Neural cell (in vitro differentiated cells): ENCODE data around the gene TRMT10B. TPM values are rescaled to one million over a fixed set of nuclear protein-coding genes. Genes with fewer than 3 reads are reported as not detected.

Experiments used
- H2AFZ ChIP-seq: fragments of 200-600, 300-800 bp; sonication (generic), shearing (Covaris generic); 2 replicates; pipeline ENCODE4 v1.6.0; 2014; ENCODE audit warnings: low read depth, mild to moderate bottlenecking, antibody characterized with exemption, low read length, moderate library complexity
- H3F3A ChIP-seq: fragments of 200-600 bp; shearing (Covaris generic); 2 replicates; pipeline ENCODE4 v1.6.1; 2016; ENCODE audit warnings: mild to moderate bottlenecking, moderate library complexity, mixed read lengths, antibody characterized with exemption, low read length; ENCODE audit not compliant: insufficient read depth, poor library complexity, severe bottlenecking
- H3K27ac ChIP-seq: fragments of 200-600, 300-800 bp; sonication (generic), shearing (Covaris generic); 2 replicates; pipeline ENCODE4 v1.5.1; 2014; ENCODE audit warnings: mild to moderate bottlenecking, low read length, moderate library complexity
- H3K27me3 ChIP-seq: fragments of 300-800, 200-600 bp; sonication (generic), shearing (Covaris generic); 2 replicates; pipeline ENCODE4 v1.6.0; 2014; ENCODE audit warnings: mild to moderate bottlenecking, low read depth, low read length, moderate library complexity; ENCODE audit not compliant: insufficient read depth
- H3K36me3 ChIP-seq: fragments of 300-800, 200-600 bp; sonication (generic), shearing (Covaris generic); 2 replicates; pipeline ENCODE4 v1.5.1; 2014; ENCODE audit warnings: mild to moderate bottlenecking, antibody characterized with exemption, low read length, moderate library complexity; ENCODE audit not compliant: insufficient read depth
- H3K4me2 ChIP-seq: fragments of 300-800, 200-600 bp; sonication (generic), shearing (Covaris generic); 2 replicates; pipeline ENCODE4 v1.6.0; 2014; ENCODE audit warnings: mild to moderate bottlenecking, low read length
- H3K4me3 ChIP-seq: fragments of 300-800, 200-600 bp; sonication (generic), shearing (Covaris generic); 2 replicates; pipeline ENCODE4 v1.5.1; 2014; ENCODE audit warnings: mild to moderate bottlenecking, low read length, moderate library complexity
- H3K79me2 ChIP-seq: fragments of 200-600 bp; shearing (Covaris generic); replicated peaks from 2 replicates; pipeline ENCODE4 v1.6.0; 2014; ENCODE audit warnings: mild to moderate bottlenecking, low read length, moderate library complexity; ENCODE audit not compliant: insufficient read depth
- H3K9ac ChIP-seq: fragments of 300-800, 200-600 bp; sonication (generic), shearing (Covaris generic); 2 replicates; pipeline ENCODE4 v1.6.1; 2016; ENCODE audit warnings: mild to moderate bottlenecking, low read length, mixed read lengths
- H3K9me2 ChIP-seq: fragments of 200-600 bp; shearing (Covaris generic); 2 replicates; pipeline ENCODE4 v1.6.1; 2016; ENCODE audit warnings: mild to moderate bottlenecking, low read length, mixed read lengths; ENCODE audit not compliant: insufficient read depth
- H3K9me3 ChIP-seq: fragments of 200-600, 300-800 bp; sonication (generic), shearing (Covaris generic); 2 replicates; pipeline ENCODE4 v1.6.1; 2016; ENCODE audit warnings: mild to moderate bottlenecking, mixed run types, low read length, moderate library complexity, mixed read lengths
- H4K20me1 ChIP-seq: fragments of 200-600 bp; shearing (Covaris generic); 2 replicates; pipeline ENCODE4 v1.6.1; 2016; ENCODE audit warnings: mild to moderate bottlenecking, mixed run types; ENCODE audit not compliant: insufficient read depth
- EP300 ChIP-seq: fragments of 450-650 bp; conservative IDR thresholded peaks from 2 replicates; pipeline ENCODE4 v1.6.1; 2014; ENCODE audit warnings: antibody characterized with exemption, mild to moderate bottlenecking, moderate library complexity; ENCODE audit not compliant: poor library complexity, severe bottlenecking
- EZH2 ChIP-seq: fragments of 200-600, 300-800 bp; shearing (Covaris generic), sonication (generic); IDR thresholded peaks from 2 replicates; pipeline ENCODE4 v1.6.1; 2014; ENCODE audit warnings: antibody characterized with exemption, low read length, borderline replicate concordance, mild to moderate bottlenecking; ENCODE audit not compliant: insufficient read depth, poor library complexity, severe bottlenecking
- MXI1 ChIP-seq: fragments of 450-650 bp; conservative IDR thresholded peaks from 2 replicates; pipeline ENCODE4 v1.6.1; 2014; ENCODE audit warnings: antibody characterized with exemption, mild to moderate bottlenecking; ENCODE audit not compliant: poor library complexity, severe bottlenecking
- POLR2AphosphoS5 ChIP-seq: IDR thresholded peaks from 2 replicates; pipeline ENCODE4 v1.6.1; 2012
- RAD21 ChIP-seq: fragments of 450-650 bp; conservative IDR thresholded peaks from 2 replicates; pipeline ENCODE4 v1.6.1; 2014; ENCODE audit warnings: antibody characterized with exemption, mild to moderate bottlenecking, moderate library complexity
- SMC3 ChIP-seq: fragments of 450-650 bp; conservative IDR thresholded peaks from 2 replicates; pipeline ENCODE4 v1.6.1; 2014; ENCODE audit warnings: antibody characterized with exemption, mild to moderate bottlenecking, moderate library complexity; ENCODE audit not compliant: poor library complexity
- TAF1 ChIP-seq: IDR thresholded peaks from 2 replicates; pipeline ENCODE4 v1.6.1; 2012; ENCODE audit warnings: low read depth
- polyA plus RNA-seq: library from polyadenylated mRNA; depleted of rRNA; stranded (reverse); fragments of >200 nt; gene quantifications from 2 replicates; pipeline ENCODE4 v1.2.3, GENCODE V29; 2014
- TF ChIP-seq, protein P1 (sequence below): fragments of 450-650 bp; IDR thresholded peaks from 2 replicates; pipeline ENCODE4 v1.5.1; 2014; ENCODE audit warnings: antibody characterized with exemption, mild to moderate bottlenecking, moderate library complexity; ENCODE audit not compliant: poor library complexity, severe bottlenecking
- TF ChIP-seq, protein P2 (sequence below): IDR thresholded peaks from 2 replicates; pipeline ENCODE4 v1.6.1; 2012; ENCODE audit warnings: borderline replicate concordance

TRMT10B gene
- polyA plus RNA-seq, 1 donor from 2014 or later, result 11.2 TPM

DNA sequence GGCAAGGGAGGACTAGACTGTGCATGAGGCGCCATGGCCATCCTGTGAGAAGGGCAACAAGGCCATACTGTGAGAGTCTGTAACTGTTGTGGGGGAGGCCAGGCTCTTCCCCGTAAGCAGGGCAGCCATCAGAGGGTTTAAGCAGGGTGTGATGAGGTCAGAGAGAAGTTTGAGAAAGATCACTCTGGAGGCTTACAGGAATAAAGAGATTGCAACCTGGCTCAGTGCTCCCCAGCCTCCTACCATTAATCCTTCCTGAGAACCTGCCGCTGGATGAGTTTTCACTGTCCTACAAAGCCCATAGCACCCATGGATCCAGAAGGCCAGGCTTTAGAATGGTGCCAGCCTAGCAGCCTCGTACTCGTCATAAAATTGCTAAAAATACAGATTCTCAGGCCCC is 14.4 kb upstream of the TRMT10B start:
- Histone ChIP-seq H2AFZ (no peak overlapping the region), H4K20me1 (no peaks in the 10 kb centered on the region), H3K9ac (no peak overlapping the region), H3K27ac (no peak overlapping the region), H3K27me3 (no peaks in the 10 kb centered on the region), H3K4me3 (no peak overlapping the region), H3K36me3 (no peaks in the 10 kb centered on the region), H3K79me2 (no peaks in the 10 kb centered on the region), H3K9me3 (no peaks in the 10 kb centered on the region), H3K9me2 (no peaks in the 10 kb centered on the region), H3K4me2 (no peak overlapping the region), H3F3A (no peaks in the 10 kb centered on the region)
- TF ChIP-seq MXI1 (no peak), POLR2AphosphoS5 (no peak), EZH2 (no peak), EP300 (no peak), TAF1 (no peak), SMC3 (no peak), RAD21 (no peak)
- TF ChIP-seq, protein P1, sequence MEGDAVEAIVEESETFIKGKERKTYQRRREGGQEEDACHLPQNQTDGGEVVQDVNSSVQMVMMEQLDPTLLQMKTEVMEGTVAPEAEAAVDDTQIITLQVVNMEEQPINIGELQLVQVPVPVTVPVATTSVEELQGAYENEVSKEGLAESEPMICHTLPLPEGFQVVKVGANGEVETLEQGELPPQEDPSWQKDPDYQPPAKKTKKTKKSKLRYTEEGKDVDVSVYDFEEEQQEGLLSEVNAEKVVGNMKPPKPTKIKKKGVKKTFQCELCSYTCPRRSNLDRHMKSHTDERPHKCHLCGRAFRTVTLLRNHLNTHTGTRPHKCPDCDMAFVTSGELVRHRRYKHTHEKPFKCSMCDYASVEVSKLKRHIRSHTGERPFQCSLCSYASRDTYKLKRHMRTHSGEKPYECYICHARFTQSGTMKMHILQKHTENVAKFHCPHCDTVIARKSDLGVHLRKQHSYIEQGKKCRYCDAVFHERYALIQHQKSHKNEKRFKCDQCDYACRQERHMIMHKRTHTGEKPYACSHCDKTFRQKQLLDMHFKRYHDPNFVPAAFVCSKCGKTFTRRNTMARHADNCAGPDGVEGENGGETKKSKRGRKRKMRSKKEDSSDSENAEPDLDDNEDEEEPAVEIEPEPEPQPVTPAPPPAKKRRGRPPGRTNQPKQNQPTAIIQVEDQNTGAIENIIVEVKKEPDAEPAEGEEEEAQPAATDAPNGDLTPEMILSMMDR, result no peak
- TF ChIP-seq, protein P2, sequence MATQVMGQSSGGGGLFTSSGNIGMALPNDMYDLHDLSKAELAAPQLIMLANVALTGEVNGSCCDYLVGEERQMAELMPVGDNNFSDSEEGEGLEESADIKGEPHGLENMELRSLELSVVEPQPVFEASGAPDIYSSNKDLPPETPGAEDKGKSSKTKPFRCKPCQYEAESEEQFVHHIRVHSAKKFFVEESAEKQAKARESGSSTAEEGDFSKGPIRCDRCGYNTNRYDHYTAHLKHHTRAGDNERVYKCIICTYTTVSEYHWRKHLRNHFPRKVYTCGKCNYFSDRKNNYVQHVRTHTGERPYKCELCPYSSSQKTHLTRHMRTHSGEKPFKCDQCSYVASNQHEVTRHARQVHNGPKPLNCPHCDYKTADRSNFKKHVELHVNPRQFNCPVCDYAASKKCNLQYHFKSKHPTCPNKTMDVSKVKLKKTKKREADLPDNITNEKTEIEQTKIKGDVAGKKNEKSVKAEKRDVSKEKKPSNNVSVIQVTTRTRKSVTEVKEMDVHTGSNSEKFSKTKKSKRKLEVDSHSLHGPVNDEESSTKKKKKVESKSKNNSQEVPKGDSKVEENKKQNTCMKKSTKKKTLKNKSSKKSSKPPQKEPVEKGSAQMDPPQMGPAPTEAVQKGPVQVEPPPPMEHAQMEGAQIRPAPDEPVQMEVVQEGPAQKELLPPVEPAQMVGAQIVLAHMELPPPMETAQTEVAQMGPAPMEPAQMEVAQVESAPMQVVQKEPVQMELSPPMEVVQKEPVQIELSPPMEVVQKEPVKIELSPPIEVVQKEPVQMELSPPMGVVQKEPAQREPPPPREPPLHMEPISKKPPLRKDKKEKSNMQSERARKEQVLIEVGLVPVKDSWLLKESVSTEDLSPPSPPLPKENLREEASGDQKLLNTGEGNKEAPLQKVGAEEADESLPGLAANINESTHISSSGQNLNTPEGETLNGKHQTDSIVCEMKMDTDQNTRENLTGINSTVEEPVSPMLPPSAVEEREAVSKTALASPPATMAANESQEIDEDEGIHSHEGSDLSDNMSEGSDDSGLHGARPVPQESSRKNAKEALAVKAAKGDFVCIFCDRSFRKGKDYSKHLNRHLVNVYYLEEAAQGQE, result no peak

DNA sequence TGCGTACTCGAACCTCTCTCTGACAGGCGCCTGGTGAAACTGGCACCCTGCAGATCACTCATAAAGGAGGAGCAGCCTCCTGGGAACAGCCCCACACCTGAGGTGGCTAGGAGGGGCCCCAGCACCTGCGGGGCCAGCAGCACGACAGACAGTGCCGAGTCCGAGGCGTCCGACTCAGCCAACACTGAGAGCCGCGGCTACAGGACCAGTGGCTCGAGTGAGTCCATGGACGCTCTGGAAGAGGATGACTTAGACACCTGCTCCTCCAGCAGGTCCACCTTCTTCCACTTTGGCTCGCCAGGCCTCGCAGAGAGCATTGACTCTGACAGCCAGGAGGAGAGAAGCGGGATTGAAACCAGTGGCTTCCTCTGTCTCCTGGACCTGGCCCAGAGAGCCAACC is 13.5 kb upstream of the TRMT10B start:
- no peak overlapping the region for H2AFZ ChIP-seq
- no peaks in the 10 kb centered on the region for H3K79me2 ChIP-seq
- TF ChIP-seq POLR2AphosphoS5 (no peak), EZH2 (no peak), RAD21 (no peak), MXI1 (no peak), EP300 (no peak), SMC3 (no peak), TAF1 (no peak)
- TF ChIP-seq, protein P1, result no peak
- TF ChIP-seq, protein P2, result no peak
- H3K27ac ChIP-seq, result no peak overlapping the region
- H3K9me3 ChIP-seq, result no peaks in the 10 kb centered on the region
- no peaks in the 10 kb centered on the region for H3K36me3 ChIP-seq
- H3K27me3 ChIP-seq, result no peaks in the 10 kb centered on the region
- no peak overlapping the region for H3K4me2 ChIP-seq
- H3K4me3 ChIP-seq, result no peak overlapping the region
- no peaks in the 10 kb centered on the region for H3K9me2 ChIP-seq
- no peaks in the 10 kb centered on the region for H4K20me1 ChIP-seq
- H3K9ac ChIP-seq, result no peak overlapping the region
- H3F3A ChIP-seq, result no peaks in the 10 kb centered on the region
